H9 (cell line): ENCODE measurements around the gene ZNF281. TPM values are rescaled to one million over a fixed set of nuclear protein-coding genes. Genes with fewer than 3 reads are reported as not detected.

Experiments used
- DNase-seq: peaks from one replicate; pipeline ENCODE4 v3.0.0-alpha.2; 2017
- H2AFZ ChIP-seq: one replicate; pipeline ENCODE4 v1.6.1; 2013; ENCODE audit warnings: mild to moderate bottlenecking, low read length, control low read depth, moderate library complexity
- H2AK5ac ChIP-seq: 2 replicates; pipeline ENCODE4 v1.6.1; 2013; ENCODE audit warnings: low read length, control low read depth, mixed read lengths; ENCODE audit not compliant: insufficient read length
- H2BK120ac ChIP-seq: one replicate; pipeline ENCODE4 v1.6.1; 2013; ENCODE audit warnings: low read depth, mild to moderate bottlenecking, low read length, control low read depth, inconsistent platforms; ENCODE audit not compliant: poor library complexity, severe bottlenecking
- H2BK12ac ChIP-seq: 2 replicates; pipeline ENCODE4 v1.6.1; 2013; ENCODE audit warnings: low read length, control low read depth, mixed read lengths, low read depth; ENCODE audit not compliant: insufficient read length
- H2BK15ac ChIP-seq: 2 replicates; pipeline ENCODE4 v1.6.1; 2013; ENCODE audit warnings: low read depth, low read length, control low read depth
- H2BK20ac ChIP-seq: one replicate; pipeline ENCODE4 v1.6.1; 2013; ENCODE audit warnings: low read depth, mild to moderate bottlenecking, low read length, control low read depth, inconsistent platforms; ENCODE audit not compliant: poor library complexity, severe bottlenecking
- H2BK5ac ChIP-seq: 2 replicates; pipeline ENCODE4 v1.6.1; 2013; ENCODE audit warnings: low read length, control low read depth, mixed read lengths; ENCODE audit not compliant: insufficient read length
- H3K14ac ChIP-seq: 2 replicates; pipeline ENCODE4 v1.6.1; 2013; ENCODE audit warnings: low read length, control low read depth; ENCODE audit not compliant: insufficient read depth
- H3K18ac ChIP-seq: 2 replicates; pipeline ENCODE4 v1.6.1; 2013; ENCODE audit warnings: low read depth, mild to moderate bottlenecking, mixed read lengths, low read length, control low read depth; ENCODE audit not compliant: insufficient read length
- H3K23ac ChIP-seq: 2 replicates; pipeline ENCODE4 v1.6.1; 2013; ENCODE audit warnings: low read length, control low read depth, mixed read lengths, low read depth; ENCODE audit not compliant: insufficient read length
- H3K23me2 ChIP-seq: 2 replicates; pipeline ENCODE4 v1.6.1; 2013; ENCODE audit warnings: low read depth, mild to moderate bottlenecking, mixed read lengths, low read length, control low read depth; ENCODE audit not compliant: insufficient read length, poor library complexity, severe bottlenecking
- H3K27ac ChIP-seq: 2 replicates; pipeline ENCODE4 v1.5.1; 2013; ENCODE audit warnings: low read length, control low read depth, mixed read lengths, low read depth; ENCODE audit not compliant: insufficient read length
- H3K27me3 ChIP-seq: 2 replicates; pipeline ENCODE4 v1.6.1; 2013; ENCODE audit warnings: low read length, control low read depth, inconsistent platforms; ENCODE audit not compliant: insufficient read depth
- H3K4ac ChIP-seq: 2 replicates; pipeline ENCODE4 v1.6.1; 2013; ENCODE audit warnings: low read depth, mild to moderate bottlenecking, control low read depth, inconsistent platforms, low read length, moderate library complexity
- H3K4me1 ChIP-seq: 2 replicates; pipeline ENCODE4 v1.6.1; 2013; ENCODE audit warnings: low read length, control low read depth, inconsistent platforms; ENCODE audit not compliant: insufficient read depth
- H3K4me2 ChIP-seq: 2 replicates; pipeline ENCODE4 v1.6.1; 2013; ENCODE audit warnings: low read length, control low read depth, mixed read lengths; ENCODE audit not compliant: insufficient read length, insufficient read depth
- H3K56ac ChIP-seq: 2 replicates; pipeline ENCODE4 v1.6.1; 2013; ENCODE audit warnings: low read depth, mild to moderate bottlenecking, mixed read lengths, low read length, control low read depth; ENCODE audit not compliant: insufficient read length
- H3K79me1 ChIP-seq: 2 replicates; pipeline ENCODE4 v1.6.1; 2013; ENCODE audit warnings: low read depth, mild to moderate bottlenecking, moderate library complexity, low read length, control low read depth, inconsistent platforms; ENCODE audit not compliant: insufficient read depth, poor library complexity, severe bottlenecking
- H3K79me2 ChIP-seq: 2 replicates; pipeline ENCODE4 v1.6.1; 2013; ENCODE audit warnings: low read length, control low read depth, inconsistent platforms; ENCODE audit not compliant: insufficient read depth
- H3K9ac ChIP-seq: 2 replicates; pipeline ENCODE4 v1.6.1; 2013; ENCODE audit warnings: low read length, control low read depth, mixed read lengths; ENCODE audit not compliant: insufficient read length; ENCODE audit errors: extremely low read depth
- H3K9me3 ChIP-seq: one replicate; pipeline ENCODE4 v1.6.1; 2013; ENCODE audit warnings: low read depth, low read length, inconsistent platforms; ENCODE audit not compliant: control insufficient read depth
- H3T11ph ChIP-seq: one replicate; pipeline ENCODE4 v1.6.1; 2013; ENCODE audit warnings: mild to moderate bottlenecking, low read length, control low read depth, inconsistent platforms
- H4K20me1 ChIP-seq: one replicate; pipeline ENCODE4 v1.6.1; 2013; ENCODE audit not compliant: control insufficient read depth, insufficient read length, insufficient read depth
- H4K5ac ChIP-seq: 2 replicates; pipeline ENCODE4 v1.6.1; 2013; ENCODE audit warnings: low read depth, mild to moderate bottlenecking, mixed read lengths, low read length, control low read depth; ENCODE audit not compliant: insufficient read length
- H4K8ac ChIP-seq: replicated peaks from 2 replicates; pipeline ENCODE4 v1.6.1; 2013; ENCODE audit warnings: low read length, control low read depth, mixed read lengths, low read depth; ENCODE audit not compliant: insufficient read length
- H4K91ac ChIP-seq: 2 replicates; pipeline ENCODE4 v1.6.1; 2013; ENCODE audit warnings: low read depth, mild to moderate bottlenecking, moderate library complexity, mixed read lengths, low read length, control low read depth; ENCODE audit not compliant: insufficient read length
- H3K27ac Mint-ChIP-seq, 3 experiments: 2 replicates in 2 of 3; 3 replicates in 1 of 3; pipeline ENCODE4 v1.8.0; 2020 to 2021; ENCODE audit warnings: mixed read lengths in 3 of 3, mild to moderate bottlenecking in 1 of 3, moderate library complexity in 1 of 3
- H3K27me3 Mint-ChIP-seq: 2 replicates; pipeline ENCODE4 v1.8.0; 2021; ENCODE audit warnings: low read depth, mild to moderate bottlenecking, moderate library complexity, mixed read lengths
- H3K36me3 Mint-ChIP-seq, 3 experiments: 2 replicates in 2 of 3; 3 replicates in 1 of 3; pipeline ENCODE4 v1.8.0; 2020 to 2021; ENCODE audit warnings: low read depth in 3 of 3, mixed read lengths in 3 of 3; ENCODE audit not compliant: insufficient read depth in 1 of 3
- H3K4me1 Mint-ChIP-seq, 2 experiments: 2 replicates each; pipeline ENCODE4 v1.8.0; 2020; ENCODE audit warnings: mixed read lengths in 2 of 2
- H3K4me3 Mint-ChIP-seq, 2 experiments: 2 replicates in 1 of 2; 3 replicates in 1 of 2; pipeline ENCODE4 v1.8.0; 2020 to 2021; ENCODE audit warnings: mild to moderate bottlenecking in 2 of 2, mixed read lengths in 2 of 2, moderate library complexity in 1 of 2
- H3K9me3 Mint-ChIP-seq, 2 experiments: 2 replicates in 1 of 2; 3 replicates in 1 of 2; pipeline ENCODE4 v1.8.0; 2020; ENCODE audit warnings: mild to moderate bottlenecking in 2 of 2, mixed read lengths in 2 of 2, moderate library complexity in 1 of 2
- WGBS: extraction: QIAGEN DNeasy Blood & Tissue Kit; methylation state at CpG from one replicate; pipeline ENCODE4 v1.1.7; 2013; ENCODE audit warnings: missing lambda C conversion rate, low lambda C conversion rate, mixed read lengths; ENCODE audit not compliant: insufficient read length; ENCODE audit errors: extremely low coverage; 5-methylcytosine and 5-hydroxymethylcytosine counted together
- total RNA-seq: library from RNA; stranded (reverse); gene quantifications from 2 replicates; pipeline ENCODE4 v1.2.1, GENCODE V29; 2021
- TF ChIP-seq, protein P1 (sequence below): fragments of 200-600 bp; sonication (generic); conservative IDR thresholded peaks from 3 replicates; pipeline ENCODE4 v1.8.0; 2021; ENCODE audit warnings: antibody characterized with exemption, mild to moderate bottlenecking

Gene ZNF281
- total RNA-seq, 1 experiment from 2014 or later = 75.2 TPM

DNA sequence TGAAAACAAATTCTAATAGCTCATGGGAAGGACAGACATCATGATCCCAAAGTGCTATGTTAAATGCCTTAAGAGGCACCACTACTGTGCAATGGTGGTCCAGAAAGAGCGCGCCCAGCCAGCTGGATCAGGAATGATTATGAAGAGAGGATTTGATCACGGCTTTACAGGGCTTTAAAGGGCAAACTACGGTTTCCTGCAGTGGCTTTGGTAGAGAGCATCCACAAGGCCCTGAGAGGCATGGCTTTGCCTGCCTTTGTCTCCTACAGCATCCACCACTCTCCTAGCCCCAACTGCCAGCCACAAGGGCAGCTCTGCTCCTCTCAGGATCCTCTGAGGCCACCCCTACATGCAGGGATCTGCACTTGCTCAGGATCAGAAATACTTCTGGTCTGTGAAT is 40.7 kb downstream of the ZNF281 start:
- no peak overlapping the region for H4K5ac ChIP-seq
- no peak overlapping the region for H2AFZ ChIP-seq
- no peak overlapping the region for H2BK20ac ChIP-seq
- H3K9ac ChIP-seq = no peak overlapping the region
- H3K23ac ChIP-seq = no peak overlapping the region
- no peaks in the 10 kb centered on the region for H3K27me3 ChIP-seq
- H4K91ac ChIP-seq = no peak overlapping the region
- no peak overlapping the region for H2BK5ac ChIP-seq
- no peak overlapping the region for H3K27ac ChIP-seq
- H3K79me2 ChIP-seq = no peaks in the 10 kb centered on the region
- Mint-ChIP-seq H3K27ac (peak overlapping the region in 1 of 3 experiments; percentile 55; a peak in 2 of 7 replicates), H3K36me3 (peaks cover 22 to 31% (median 25%) of the 10 kb centered on the region in 3 experiments), H3K4me3 (no peak overlapping the region; a peak in 1 of 5 replicates), H3K4me1 (peaks cover 72 to 76% of the 10 kb centered on the region in 2 experiments), H3K9me3 (no peaks in the 10 kb centered on the region), H3K27me3 (no peaks in the 10 kb centered on the region)
- H3K14ac ChIP-seq = no peak overlapping the region
- no peak overlapping the region for H3K4ac ChIP-seq
- H4K8ac ChIP-seq = no peak overlapping the region
- H2BK12ac ChIP-seq = no peak overlapping the region
- no peak overlapping the region for H3K56ac ChIP-seq
- no peak overlapping the region for H3K18ac ChIP-seq
- H3K23me2 ChIP-seq = peaks cover 4% of the 10 kb centered on the region
- no peaks in the 10 kb centered on the region for H3K9me3 ChIP-seq
- H3K4me2 ChIP-seq = no peak overlapping the region
- no peaks in the 10 kb centered on the region for H4K20me1 ChIP-seq
- H3K4me1 ChIP-seq = peaks cover 23% of the 10 kb centered on the region
- no peaks in the 10 kb centered on the region for H3K79me1 ChIP-seq
- DNase-seq = no peak
- TF ChIP-seq, protein P1, sequence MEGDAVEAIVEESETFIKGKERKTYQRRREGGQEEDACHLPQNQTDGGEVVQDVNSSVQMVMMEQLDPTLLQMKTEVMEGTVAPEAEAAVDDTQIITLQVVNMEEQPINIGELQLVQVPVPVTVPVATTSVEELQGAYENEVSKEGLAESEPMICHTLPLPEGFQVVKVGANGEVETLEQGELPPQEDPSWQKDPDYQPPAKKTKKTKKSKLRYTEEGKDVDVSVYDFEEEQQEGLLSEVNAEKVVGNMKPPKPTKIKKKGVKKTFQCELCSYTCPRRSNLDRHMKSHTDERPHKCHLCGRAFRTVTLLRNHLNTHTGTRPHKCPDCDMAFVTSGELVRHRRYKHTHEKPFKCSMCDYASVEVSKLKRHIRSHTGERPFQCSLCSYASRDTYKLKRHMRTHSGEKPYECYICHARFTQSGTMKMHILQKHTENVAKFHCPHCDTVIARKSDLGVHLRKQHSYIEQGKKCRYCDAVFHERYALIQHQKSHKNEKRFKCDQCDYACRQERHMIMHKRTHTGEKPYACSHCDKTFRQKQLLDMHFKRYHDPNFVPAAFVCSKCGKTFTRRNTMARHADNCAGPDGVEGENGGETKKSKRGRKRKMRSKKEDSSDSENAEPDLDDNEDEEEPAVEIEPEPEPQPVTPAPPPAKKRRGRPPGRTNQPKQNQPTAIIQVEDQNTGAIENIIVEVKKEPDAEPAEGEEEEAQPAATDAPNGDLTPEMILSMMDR = no peak
- no peak overlapping the region for H2BK120ac ChIP-seq
- H2BK15ac ChIP-seq = no peak overlapping the region
- no CpG with 5 or more reads among the region's 4 CpGs for WGBS
- H2AK5ac ChIP-seq = no peak overlapping the region
- no peak overlapping the region for H3T11ph ChIP-seq
